Esophagus squamous epithelium (tissue), 4 donors: ENCODE measurements around the gene TBC1D2B.

Experiments
- CTCF ChIP-seq, 6 experiments: fragments of 450-650 bp in 4 of 6; fragments of 200-600 bp in 2 of 6; sonication (generic) in 2 of 6; IDR thresholded peaks; one replicate each; pipeline ENCODE4 v1.5.1; 2016 to 2019; ENCODE audit warnings: antibody characterized with exemption in 6 of 6, mild to moderate bottlenecking in 4 of 6, moderate library complexity in 4 of 6
- POLR2A ChIP-seq, 4 donors: fragments of 450-650 bp; IDR thresholded peaks; one replicate each; pipeline ENCODE4 v1.6.1; 2017; ENCODE audit warnings: antibody characterized with exemption in 4 of 4, mild to moderate bottlenecking in 4 of 4, moderate library complexity in 3 of 4

GRCh38 chr15:77992356-77993222, 84.9 kb downstream of the TBC1D2B start:
- TF ChIP-seq CTCF (IDR thresholded peaks at IDR 0.05): no peak
- TF ChIP-seq POLR2A (IDR thresholded peaks at IDR 0.05): no peak
